HepG2 (cell line): ENCODE results near the gene PML. TPM values are rescaled to one million over a fixed set of nuclear protein-coding genes. Genes with fewer than 3 reads are reported as not detected.

Experiments
- AKNA ChIP-seq: sonication (generic); formaldehyde crosslinking; IDR thresholded peaks from 2 replicates; pipeline ENCODE4 v1.4.0; 2020; ENCODE audit warnings: missing genetic modification reagents, borderline replicate concordance
- CCDC6 ChIP-seq: sonication (generic); formaldehyde crosslinking; IDR thresholded peaks from 2 replicates; pipeline ENCODE4 v1.8.1; 2022; ENCODE audit warnings: mild to moderate bottlenecking, missing genetic modification reagents, moderate library complexity
- HMGXB3 ChIP-seq: sonication (generic); formaldehyde crosslinking; IDR thresholded peaks from 2 replicates; pipeline ENCODE4 v1.4.0; 2020; ENCODE audit warnings: missing genetic modification reagents, borderline replicate concordance
- NR2F2 ChIP-seq: IDR thresholded peaks from 2 replicates; pipeline ENCODE4 v1.6.1; 2012; ENCODE audit warnings: low read depth, inconsistent platforms, borderline replicate concordance
- THAP7 ChIP-seq: sonication (generic); formaldehyde crosslinking; IDR thresholded peaks from 2 replicates; pipeline ENCODE4 v1.8.1; 2023; ENCODE audit warnings: mild to moderate bottlenecking, missing genetic modification reagents
- ZKSCAN5 ChIP-seq: sonication (generic); formaldehyde crosslinking; IDR thresholded peaks from 2 replicates; pipeline ENCODE4 v1.5.1; 2020; ENCODE audit warnings: mild to moderate bottlenecking, missing genetic modification reagents
- ZNF589 ChIP-seq: sonication (generic); formaldehyde crosslinking; conservative IDR thresholded peaks from 2 replicates; pipeline ENCODE4 v1.8.0; 2022; ENCODE audit warnings: mild to moderate bottlenecking, moderate library complexity, missing genetic modification reagents
- ZNF687 ChIP-seq: sonication (generic); formaldehyde crosslinking; IDR thresholded peaks from 2 replicates; pipeline ENCODE4 v1.5.1; 2020; ENCODE audit warnings: mild to moderate bottlenecking, missing genetic modification reagents, moderate library complexity
- polyA plus RNA-seq, 8 experiments: library from polyadenylated mRNA; depleted of rRNA in 3 of 8; stranded (reverse) in 7 of 8; unstranded in 1 of 8; fragments of >200 nt; fragmentation: Illumina TruSeq in 4 of 8; extraction: Trizol in 4 of 8; gene quantifications; 2 replicates each; pipeline versions ENCODE4 v1.2.1 to v1.2.3, GENCODE V29; 2011 to 2016; ENCODE audit warnings: low read depth in 4 of 8, missing spikeins in 1 of 8, mixed read lengths in 1 of 8; ENCODE audit not compliant: insufficient read depth in 1 of 8
- total RNA-seq, 5 experiments: library from RNA; depleted of rRNA; stranded (reverse); fragments of >200 nt; fragmentation: Illumina TruSeq; extraction: Trizol; gene quantifications; 2 replicates each; pipeline ENCODE4 v1.2.3, GENCODE V29; 2016; ENCODE audit warnings: low read depth in 1 of 5

Gene PML
- total and polyA plus RNA-seq, 2 of the 13 experiments (the other 11 are each of a cell fraction or from before 2014, with no cell fraction given), result 2.9 to 3.9 TPM

GRCh38 chr15:73991726-73992593 lies 2.6 kb upstream of the PML start, which contains the start of gene STOML1 (continued):
- no peak for TF ChIP-seq AKNA (CRISPR knock-in tag)
- no peak for TF ChIP-seq ZKSCAN5 (CRISPR knock-in tag)
- no peak for TF ChIP-seq CCDC6 (CRISPR knock-in tag)
- TF ChIP-seq THAP7 (CRISPR knock-in tag), result no peak
- no peak for TF ChIP-seq NR2F2
- peak; percentile 70 for TF ChIP-seq ZNF687 (CRISPR knock-in tag)
- no peak for TF ChIP-seq ZNF589
- TF ChIP-seq HMGXB3, result no peak
